Calu3 (cell line): ENCODE results near the gene LRRC27. TPM values are rescaled to one million over a fixed set of nuclear protein-coding genes. Genes with fewer than 3 reads are reported as not detected.
"Not testable (repeated sequence)": the region's sequence is repeated elsewhere in the genome, so short reads cannot be mapped to it uniquely, and the experiment has no call there.

ENCODE experiments used
- BruUV-seq: library from RNA; stranded (reverse); fragments of 400-500 nt; replicated peaks from 2 replicates; lab custom pipeline; 2021; lab: Mats Ljungman, UMichigan
- CTCF ChIA-PET: fragments of 300-600 bp; sonication (Branson Sonifier 250); formaldehyde crosslinking; loops from one replicate; lab custom pipeline; 2022; ENCODE audit warnings: antibody characterized with exemption; lab: Charles Lee
- DNase-seq: peaks from one replicate; pipeline ENCODE4 v3.0.0; 2022
- H3K27ac Mint-ChIP-seq: one replicate; pipeline ENCODE4 v1.8.0; 2022; ENCODE audit warnings: mixed read lengths; ENCODE audit not compliant: unreplicated experiment
- H3K27me3 Mint-ChIP-seq: one replicate; pipeline ENCODE4 v1.8.0; 2022; ENCODE audit warnings: mixed read lengths; ENCODE audit not compliant: unreplicated experiment
- H3K36me3 Mint-ChIP-seq: one replicate; pipeline ENCODE4 v1.8.0; 2022; ENCODE audit warnings: mild to moderate bottlenecking, moderate library complexity, mixed read lengths; ENCODE audit not compliant: insufficient read depth, unreplicated experiment
- H3K4me1 Mint-ChIP-seq: one replicate; pipeline ENCODE4 v1.8.0; 2022; ENCODE audit warnings: mild to moderate bottlenecking, low read depth, mixed read lengths; ENCODE audit not compliant: unreplicated experiment
- H3K4me3 Mint-ChIP-seq: one replicate; pipeline ENCODE4 v1.8.0; 2022; ENCODE audit warnings: mild to moderate bottlenecking, low read depth, moderate library complexity, mixed read lengths; ENCODE audit not compliant: unreplicated experiment
- H3K9me3 Mint-ChIP-seq: one replicate; pipeline ENCODE4 v1.8.0; 2022; ENCODE audit warnings: low read depth, mixed read lengths; ENCODE audit not compliant: unreplicated experiment
- CTCF ChIP-seq: fragments of 200-600 bp; IDR thresholded peaks from one replicate; pipeline ENCODE4 v1.8.0; 2022; ENCODE audit warnings: antibody characterized with exemption; ENCODE audit not compliant: unreplicated experiment
- intact Hi-C: fragments of 100-400 bp; cut with micrococcal nuclease; formaldehyde crosslinking; loops from one replicate; pipeline ENCODE4 v1.10.0; 2022; ENCODE audit not compliant: unreplicated experiment
- total RNA-seq: library from RNA; stranded (reverse); gene quantifications from 2 replicates; pipeline ENCODE4 v1.2.3, GENCODE V29; 2022

LRRC27 gene
- total RNA-seq, 1 experiment from 2014 or later, result 4.6 TPM

DNA sequence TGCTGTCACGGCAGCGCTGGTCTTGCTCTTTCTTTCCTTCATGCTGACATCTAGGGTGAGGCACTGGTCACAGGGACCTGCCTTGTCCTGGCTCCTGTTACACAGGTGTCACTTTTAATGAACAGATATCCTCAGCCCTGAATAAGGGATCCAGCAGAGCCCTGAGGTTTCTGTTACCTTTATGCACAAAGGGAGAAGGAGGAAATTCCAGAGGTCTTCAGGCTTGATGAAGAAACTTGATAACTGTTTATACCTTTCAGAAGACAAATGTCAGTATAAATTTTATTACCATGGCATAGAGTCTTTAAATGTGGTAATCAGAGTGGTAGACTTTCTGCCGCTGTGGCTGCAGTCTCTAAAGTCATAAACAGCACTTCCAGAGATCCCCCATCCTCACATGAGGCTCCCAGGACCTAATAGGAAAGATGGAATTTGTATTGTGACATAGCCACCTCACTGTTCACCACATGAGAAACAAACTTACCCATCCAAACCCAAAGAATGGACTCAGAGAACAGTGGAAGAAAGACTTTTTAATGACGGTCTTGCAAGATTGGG lies 2.7 kb downstream of the LRRC27 start:
- CTCF ChIA-PET, result no interaction called here
- no peaks in the 10 kb centered on the region for H3K9me3 Mint-ChIP-seq
- peaks cover 31% of the 10 kb centered on the region for H3K36me3 Mint-ChIP-seq
- TF ChIP-seq CTCF, result no peak
- H3K27ac Mint-ChIP-seq, result no peak overlapping the region
- no TSS peak for BruUV-seq
- H3K27me3 Mint-ChIP-seq, result no peaks in the 10 kb centered on the region
- DNase-seq, result no peak
- H3K4me3 Mint-ChIP-seq, result no peak overlapping the region
- H3K4me1 Mint-ChIP-seq, result peaks cover 4% of the 10 kb centered on the region
- intact Hi-C loops, result no loop called here

- no peaks in the 10 kb centered on the region for H3K4me1 Mint-ChIP-seq
- no peak overlapping the region for H3K27ac Mint-ChIP-seq
- TF ChIP-seq CTCF, result no peak
- no TSS peak for BruUV-seq
- no peak for DNase-seq
- no peak overlapping the region for H3K4me3 Mint-ChIP-seq
- no peaks in the 10 kb centered on the region for H3K9me3 Mint-ChIP-seq
- intact Hi-C loops, result no loop called here
- CTCF ChIA-PET, result no interaction called here
- H3K36me3 Mint-ChIP-seq, result peaks cover 24% of the 10 kb centered on the region
- H3K27me3 Mint-ChIP-seq, result no peaks in the 10 kb centered on the region
Measured at GRCh38 chr10:132335189-132336063, 3.4 kb downstream of the LRRC27 start.

GRCh38 chr10:132336064-132336746 lies 4.2 kb downstream of the LRRC27 start:
- no TSS peak for BruUV-seq
- Mint-ChIP-seq H3K4me1 (no peaks in the 10 kb centered on the region), H3K4me3 (no peak overlapping the region), H3K27ac (no peak overlapping the region), H3K9me3 (no peaks in the 10 kb centered on the region), H3K27me3 (no peaks in the 10 kb centered on the region), H3K36me3 (peaks cover 16% of the 10 kb centered on the region)
- CTCF ChIA-PET, result no interaction called here
- intact Hi-C loops, result no loop called here
- no peak for TF ChIP-seq CTCF
- DNase-seq, result no peak

- Mint-ChIP-seq H3K4me3 (no peak overlapping the region), H3K36me3 (peaks cover 9% of the 10 kb centered on the region), H3K27me3 (no peaks in the 10 kb centered on the region), H3K27ac (no peak overlapping the region), H3K4me1 (no peaks in the 10 kb centered on the region), H3K9me3 (no peaks in the 10 kb centered on the region)
- no peak for DNase-seq
- CTCF ChIA-PET, result no interaction called here
- intact Hi-C loops, result no loop called here
- no peak for TF ChIP-seq CTCF
- BruUV-seq, result no TSS peak
Measured at GRCh38 chr10:132336919-132337407, 5.0 kb downstream of the LRRC27 start.

- H3K4me3 Mint-ChIP-seq, CTCF ChIA-PET, H3K4me1 Mint-ChIP-seq, H3K27ac Mint-ChIP-seq, H3K27me3 Mint-ChIP-seq, intact Hi-C loops, H3K36me3 Mint-ChIP-seq, H3K9me3 Mint-ChIP-seq, BruUV-seq, DNase-seq: not testable (repeated sequence)
Measured at GRCh38 chr10:132337854-132338253, 5.9 kb downstream of the LRRC27 start.
